GM21786 (cell line): Measurements from ENCODE around the gene NINJ1.
"Not testable (repeated sequence)": the region's sequence is repeated elsewhere in the genome, so short reads cannot be mapped to it uniquely, and the experiment has no call there.

Source experiments
- ATAC-seq: cut with Tn5 transposase; IDR thresholded peaks from one replicate; pipeline ENCODE4 v1.9.1; 2021; ENCODE audit not compliant: unreplicated experiment

Gene NINJ1

GRCh38 chr9:93120846-93121315 lies 13.2 kb downstream of the NINJ1 start:
- no peak for ATAC-seq

GRCh38 chr9:93119953-93120845 lies 13.9 kb downstream of the NINJ1 start:
- peak; percentile 93 for ATAC-seq

- no peak for ATAC-seq
Measured at GRCh38 chr9:93119703-93119952, 14.4 kb downstream of the NINJ1 start.

GRCh38 chr9:93118863-93119702 lies 15.0 kb downstream of the NINJ1 start:
- no peak for ATAC-seq

GRCh38 chr9:93117924-93118862 lies 15.9 kb downstream of the NINJ1 start:
- ATAC-seq, result no peak

GRCh38 chr9:93117521-93117920 lies 16.5 kb downstream of the NINJ1 start:
- ATAC-seq, result not testable (repeated sequence)

GRCh38 chr9:93116072-93116961 lies 17.7 kb downstream of the NINJ1 start:
- ATAC-seq, result no peak

GRCh38 chr9:93115486-93116071 lies 18.5 kb downstream of the NINJ1 start:
- ATAC-seq, result no peak

GRCh38 chr9:93114984-93115335 lies 19.1 kb downstream of the NINJ1 start:
- ATAC-seq, result no peak

- no peak for ATAC-seq
Measured at GRCh38 chr9:93114169-93114983, 19.7 kb downstream of the NINJ1 start.

GRCh38 chr9:93112864-93113389 lies 21.1 kb downstream of the NINJ1 start:
- ATAC-seq, result no peak

- no peak for ATAC-seq
Measured at GRCh38 chr9:93112116-93112863, 21.8 kb downstream of the NINJ1 start.

- ATAC-seq, result no peak
Measured at GRCh38 chr9:93111371-93112115, 22.5 kb downstream of the NINJ1 start.

GRCh38 chr9:93111001-93111370 lies 23.1 kb downstream of the NINJ1 start:
- ATAC-seq, result no peak

GRCh38 chr9:93110311-93110855 lies 23.7 kb downstream of the NINJ1 start:
- no peak for ATAC-seq

GRCh38 chr9:93108291-93109041 lies 25.6 kb downstream of the NINJ1 start:
- ATAC-seq, result no peak
